Loucy (cell line): ENCODE measurements around the gene NEK8.

Experiments used
- H2AFZ ChIP-seq: fragments of 200-600 bp; sonication (generic); 2 replicates; pipeline ENCODE4 v1.6.0; 2016; ENCODE audit warnings: antibody characterized with exemption, mild to moderate bottlenecking, low read length, moderate library complexity
- H3F3A ChIP-seq: fragments of 200-600 bp; 2 replicates; pipeline ENCODE4 v1.6.0; 2016; ENCODE audit warnings: antibody characterized with exemption, low read depth, mild to moderate bottlenecking
- H3K27me3 ChIP-seq: fragments of 200-600 bp; sonication (generic); 2 replicates; pipeline ENCODE4 v1.6.1; 2014; ENCODE audit warnings: low read length, mild to moderate bottlenecking; ENCODE audit not compliant: insufficient read depth, poor library complexity, severe bottlenecking
- H3K36me3 ChIP-seq: fragments of 200-600 bp; sonication (generic); 2 replicates; pipeline ENCODE4 v1.6.1; 2016; ENCODE audit warnings: low read length; ENCODE audit not compliant: insufficient read depth
- H3K4me1 ChIP-seq: fragments of 200-600 bp; sonication (generic); 2 replicates; pipeline ENCODE4 v1.5.1; 2014; ENCODE audit warnings: low read length, mild to moderate bottlenecking; ENCODE audit not compliant: insufficient read depth, poor library complexity, severe bottlenecking
- H3K4me2 ChIP-seq: fragments of 200-600 bp; sonication (generic); 2 replicates; pipeline ENCODE4 v1.6.0; 2014; ENCODE audit warnings: antibody characterized with exemption, low read length, low read depth, mild to moderate bottlenecking; ENCODE audit not compliant: poor library complexity, severe bottlenecking
- H3K4me3 ChIP-seq: fragments of 200-600 bp; sonication (generic); 2 replicates; pipeline ENCODE4 v1.5.1; 2014; ENCODE audit warnings: low read length, mild to moderate bottlenecking, mixed read lengths; ENCODE audit not compliant: poor library complexity, severe bottlenecking
- H3K79me2 ChIP-seq: fragments of 200-600 bp; sonication (generic); 2 replicates; pipeline ENCODE4 v1.6.1; 2014; ENCODE audit warnings: low read length; ENCODE audit not compliant: insufficient read depth
- H3K9ac ChIP-seq: fragments of 200-600 bp; sonication (generic); 2 replicates; pipeline ENCODE4 v1.6.0; 2014; ENCODE audit warnings: mild to moderate bottlenecking, low read depth, low read length, moderate library complexity; ENCODE audit not compliant: poor library complexity, severe bottlenecking
- H3K9me2 ChIP-seq: fragments of 200-600 bp; sonication (generic); replicated peaks from 2 replicates; pipeline ENCODE4 v1.6.1; 2016; ENCODE audit warnings: low read depth, low read length, mixed read lengths
- H3K9me3 ChIP-seq: fragments of 200-600 bp; sonication (generic); 2 replicates; pipeline ENCODE4 v1.6.1; 2014; ENCODE audit warnings: mild to moderate bottlenecking, antibody characterized with exemption, low read length, low read depth; ENCODE audit not compliant: insufficient read depth
- H4K20me1 ChIP-seq: fragments of 200-600 bp; sonication (generic); 2 replicates; pipeline ENCODE4 v1.6.0; 2014; ENCODE audit warnings: antibody characterized with exemption, low read length, mild to moderate bottlenecking; ENCODE audit not compliant: insufficient read depth, poor library complexity, severe bottlenecking
- EZH2phosphoT487 ChIP-seq: fragments of 200-600 bp; IDR thresholded peaks from 2 replicates; pipeline ENCODE4 v1.6.1; 2018; ENCODE audit warnings: antibody characterized with exemption, mild to moderate bottlenecking, moderate library complexity, borderline replicate concordance
- TF ChIP-seq, protein P1 (sequence below): fragments of 200-600 bp; sonication (generic); conservative IDR thresholded peaks from 2 replicates; pipeline ENCODE4 v1.5.1; 2014; ENCODE audit warnings: mild to moderate bottlenecking, antibody characterized with exemption, low read length

The NEK8 gene

DNA sequence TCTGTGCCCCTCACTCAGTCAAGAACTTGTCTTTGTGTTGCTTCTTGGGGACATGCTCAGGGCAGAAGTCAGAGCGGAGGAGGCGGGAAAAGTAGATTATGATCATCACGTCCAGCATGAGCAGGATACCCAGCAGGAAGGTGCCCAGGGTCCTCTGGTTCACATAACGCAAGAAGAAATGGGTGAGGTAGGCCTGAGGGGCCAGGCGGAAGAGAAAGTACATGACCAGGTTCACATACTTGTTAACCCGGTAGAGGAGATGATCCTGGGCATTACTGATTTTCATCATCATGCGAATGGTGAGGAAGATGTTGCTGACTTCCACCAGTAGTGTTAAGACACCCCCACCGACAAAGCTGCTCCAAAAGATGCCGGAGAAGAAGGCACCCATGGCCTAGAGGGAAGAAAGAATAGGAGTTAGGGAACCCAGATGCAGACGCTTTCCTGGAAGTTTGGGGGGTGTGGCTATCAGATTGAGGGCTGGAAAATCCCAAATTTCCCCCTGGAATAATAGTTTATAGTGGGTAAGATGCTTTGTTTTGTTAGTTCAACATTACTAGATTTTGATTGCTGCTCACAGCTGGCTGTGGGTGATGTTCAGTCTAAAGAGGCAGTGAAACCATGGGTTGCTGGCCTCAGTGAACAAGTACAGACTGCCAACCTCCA is 4.0 kb upstream of the NEK8 start:
- Histone ChIP-seq H3K9ac (no peak overlapping the region), H3F3A (peaks cover 25% of the 10 kb centered on the region), H2AFZ (no peak overlapping the region), H3K4me3 (no peak overlapping the region), H3K4me1 (peaks cover 33% of the 10 kb centered on the region), H3K9me2 (no peaks in the 10 kb centered on the region), H3K79me2 (peaks cover 39% of the 10 kb centered on the region), H3K36me3 (peaks cover 47% of the 10 kb centered on the region; the same call in 1 of the 2 replicates), H4K20me1 (peaks cover 48% of the 10 kb centered on the region), H3K4me2 (no peak overlapping the region), H3K9me3 (no peaks in the 10 kb centered on the region), H3K27me3 (peaks cover 6% of the 10 kb centered on the region)
- no peak for TF ChIP-seq EZH2phosphoT487
- TF ChIP-seq, protein P1, sequence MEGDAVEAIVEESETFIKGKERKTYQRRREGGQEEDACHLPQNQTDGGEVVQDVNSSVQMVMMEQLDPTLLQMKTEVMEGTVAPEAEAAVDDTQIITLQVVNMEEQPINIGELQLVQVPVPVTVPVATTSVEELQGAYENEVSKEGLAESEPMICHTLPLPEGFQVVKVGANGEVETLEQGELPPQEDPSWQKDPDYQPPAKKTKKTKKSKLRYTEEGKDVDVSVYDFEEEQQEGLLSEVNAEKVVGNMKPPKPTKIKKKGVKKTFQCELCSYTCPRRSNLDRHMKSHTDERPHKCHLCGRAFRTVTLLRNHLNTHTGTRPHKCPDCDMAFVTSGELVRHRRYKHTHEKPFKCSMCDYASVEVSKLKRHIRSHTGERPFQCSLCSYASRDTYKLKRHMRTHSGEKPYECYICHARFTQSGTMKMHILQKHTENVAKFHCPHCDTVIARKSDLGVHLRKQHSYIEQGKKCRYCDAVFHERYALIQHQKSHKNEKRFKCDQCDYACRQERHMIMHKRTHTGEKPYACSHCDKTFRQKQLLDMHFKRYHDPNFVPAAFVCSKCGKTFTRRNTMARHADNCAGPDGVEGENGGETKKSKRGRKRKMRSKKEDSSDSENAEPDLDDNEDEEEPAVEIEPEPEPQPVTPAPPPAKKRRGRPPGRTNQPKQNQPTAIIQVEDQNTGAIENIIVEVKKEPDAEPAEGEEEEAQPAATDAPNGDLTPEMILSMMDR, result no peak

DNA sequence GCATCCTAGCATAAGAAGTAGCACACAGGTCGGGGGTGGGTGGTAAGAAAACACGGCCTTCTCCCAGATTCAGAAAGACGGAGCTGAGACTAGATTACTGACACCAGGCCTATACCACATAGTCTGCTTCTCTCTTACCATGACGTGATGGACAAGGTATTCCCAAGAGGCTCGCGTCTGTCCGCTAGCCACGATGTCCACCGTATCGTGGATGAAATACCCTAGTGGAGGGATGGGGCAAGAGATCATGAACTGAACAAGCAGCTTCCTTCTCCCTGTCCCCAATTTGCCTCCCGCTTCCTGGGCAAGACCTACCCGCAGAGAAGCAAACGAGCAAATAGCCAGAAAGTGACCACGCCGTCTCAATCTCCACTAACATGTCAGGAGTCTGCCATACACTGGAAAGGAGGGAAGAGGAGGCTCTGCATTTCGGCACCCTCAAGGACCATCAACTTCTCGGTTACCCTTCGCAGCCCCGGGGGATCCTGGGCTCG is 3.4 kb upstream of the NEK8 start:
- Histone ChIP-seq H3K4me3 (no peak overlapping the region), H2AFZ (no peak overlapping the region), H3K4me2 (no peak overlapping the region), H3K79me2 (peaks cover 34% of the 10 kb centered on the region), H3K27me3 (peaks cover 4% of the 10 kb centered on the region), H3K36me3 (peaks cover 47% of the 10 kb centered on the region; the same call in 1 of the 2 replicates), H3K4me1 (peaks cover 33% of the 10 kb centered on the region), H3K9ac (no peak overlapping the region), H3F3A (peaks cover 25% of the 10 kb centered on the region), H4K20me1 (peaks cover 45% of the 10 kb centered on the region), H3K9me3 (no peaks in the 10 kb centered on the region), H3K9me2 (no peaks in the 10 kb centered on the region)
- no peak for TF ChIP-seq EZH2phosphoT487
- TF ChIP-seq, protein P1, result no peak

DNA sequence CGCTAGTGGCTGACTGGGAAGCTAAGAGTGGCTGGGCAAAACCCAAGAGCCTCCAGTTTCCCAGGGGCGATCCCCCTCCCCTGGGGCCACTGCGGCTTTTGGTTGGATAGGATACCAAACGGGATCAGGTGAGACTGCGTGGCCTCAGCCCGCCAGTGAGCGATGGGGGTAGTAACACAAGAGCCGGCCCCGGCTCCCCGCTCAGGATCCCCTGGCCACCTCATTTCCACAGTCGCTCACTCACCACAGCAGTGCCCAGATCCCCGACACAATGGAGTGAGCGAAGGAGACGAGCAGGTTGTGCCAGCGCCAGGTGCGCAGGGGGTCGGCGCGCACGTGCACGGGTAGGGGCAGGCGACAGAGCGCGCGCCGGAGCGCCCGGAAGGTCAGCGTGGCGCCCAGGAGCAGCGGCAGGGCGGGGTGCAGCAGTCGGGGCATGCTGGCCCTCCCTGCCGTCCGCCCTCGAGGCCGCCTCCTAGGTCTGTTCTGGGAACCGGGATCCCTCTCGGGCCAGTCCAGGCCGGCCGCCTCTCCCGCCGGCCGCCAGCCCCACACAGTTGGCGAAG is 2.8 kb upstream of the NEK8 start:
- H3K4me1 ChIP-seq, result peaks cover 33% of the 10 kb centered on the region
- no peak overlapping the region for H2AFZ ChIP-seq
- peaks cover 25% of the 10 kb centered on the region for H3F3A ChIP-seq

More for the DNA sequence above, 2.8 kb upstream of the NEK8 start:
- peaks cover 40% of the 10 kb centered on the region for H4K20me1 ChIP-seq
- peaks cover 44% of the 10 kb centered on the region; the same call in 1 of the 2 replicates for H3K36me3 ChIP-seq
- no peaks in the 10 kb centered on the region for H3K9me2 ChIP-seq
- no peak overlapping the region for H3K4me3 ChIP-seq
- TF ChIP-seq EZH2phosphoT487, result no peak
- TF ChIP-seq, protein P1, result no peak
- H3K27me3 ChIP-seq, result no peaks in the 10 kb centered on the region
- H3K9me3 ChIP-seq, result no peaks in the 10 kb centered on the region
- H3K9ac ChIP-seq, result no peak overlapping the region
- H3K79me2 ChIP-seq, result peaks cover 29% of the 10 kb centered on the region
- no peak overlapping the region for H3K4me2 ChIP-seq
